H1 (cell line): ENCODE measurements around the gene FNDC5. TPM values are rescaled to one million over a fixed set of nuclear protein-coding genes. Genes with fewer than 3 reads are reported as not detected.

Source experiments
- CTCF ChIA-PET: fragments of 300-600 bp; sonication (Branson Sonifier 250); formaldehyde crosslinking; loops from one replicate; lab custom pipeline; 2021; ENCODE audit not compliant: partially characterized antibody; lab: Charles Lee
- POLR2A ChIA-PET: fragments of 300-600 bp; sonication (Branson Sonifier 250); formaldehyde crosslinking; loops from one replicate; lab custom pipeline; 2021; ENCODE audit warnings: inconsistent platforms; ENCODE audit not compliant: partially characterized antibody; lab: Charles Lee
- DNase-seq, 2 experiments: peaks; one replicate each; pipeline versions ENCODE4 v3.0.0 to v3.0.0-alpha.2; 2010 to 2022; ENCODE audit warnings: low spot score in 2 of 2, low read depth in 1 of 2, mixed read lengths in 1 of 2
- FAIRE-seq: peaks from 2 replicates; lab custom pipeline; 2011; peaks lifted over from hg19 to GRCh38; lab: Jason Lieb, UNC
- H2AFZ ChIP-seq: 2 replicates; pipeline ENCODE4 v1.8.1; 2012; ENCODE audit warnings: low read length, inconsistent platforms
- H2AK5ac ChIP-seq: 2 replicates; pipeline ENCODE4 v1.6.1; 2013; ENCODE audit warnings: low read depth, low read length
- H2BK120ac ChIP-seq: replicated peaks from 2 replicates; pipeline ENCODE3; 2013; ENCODE audit warnings: low read depth, low read length, inconsistent platforms
- H2BK12ac ChIP-seq: 2 replicates; pipeline ENCODE4 v1.6.1; 2013; ENCODE audit warnings: low read depth, low read length
- H2BK15ac ChIP-seq: 2 replicates; pipeline ENCODE4 v1.6.1; 2013; ENCODE audit warnings: low read length
- H2BK20ac ChIP-seq: 2 replicates; pipeline ENCODE4 v1.6.1; 2013; ENCODE audit warnings: low read length
- H2BK5ac ChIP-seq: 2 replicates; pipeline ENCODE4 v1.6.1; 2013; ENCODE audit warnings: low read depth, low read length
- H3K14ac ChIP-seq: 2 replicates; pipeline ENCODE4 v1.6.1; 2013; ENCODE audit warnings: inconsistent platforms; ENCODE audit not compliant: insufficient read length
- H3K18ac ChIP-seq: 2 replicates; pipeline ENCODE4 v1.6.1; 2013; ENCODE audit warnings: low read length; ENCODE audit errors: extremely low read depth
- H3K23ac ChIP-seq: 2 replicates; pipeline ENCODE4 v1.6.1; 2013; ENCODE audit warnings: inconsistent platforms; ENCODE audit not compliant: insufficient read length
- H3K23me2 ChIP-seq: 2 replicates; pipeline ENCODE4 v1.6.1; 2013; ENCODE audit warnings: low read depth, low read length
- H3K27ac ChIP-seq: 2 replicates; pipeline ENCODE4 v1.6.1; 2011; ENCODE audit warnings: low read depth, low read length, inconsistent platforms
- H3K27me3 ChIP-seq, 4 experiments: replicated peaks in 1 of 4; 1 replicate in 1 of 4; 2 replicates in 3 of 4; pipeline versions ENCODE4 v1.6.1 to v1.8.1; 2011 to 2013; ENCODE audit warnings: low read length in 3 of 4, mild to moderate bottlenecking in 3 of 4, inconsistent platforms in 2 of 4, mixed read lengths in 2 of 4, moderate library complexity in 1 of 4; ENCODE audit not compliant: control insufficient read depth in 3 of 4, insufficient read depth in 3 of 4; ENCODE audit errors: extremely low read depth in 1 of 4
- H3K36me3 ChIP-seq, 4 experiments: 2 replicates each; pipeline versions ENCODE4 v1.6.1 to v1.8.1; 2011 to 2013; ENCODE audit warnings: mild to moderate bottlenecking in 4 of 4, low read length in 3 of 4, moderate library complexity in 2 of 4, control low read depth in 1 of 4, inconsistent platforms in 1 of 4; ENCODE audit not compliant: insufficient read depth in 4 of 4, control insufficient read depth in 2 of 4
- H3K4ac ChIP-seq: replicated peaks from 2 replicates; pipeline ENCODE3; 2013; ENCODE audit warnings: low read length, low read depth, mixed read lengths, inconsistent platforms; ENCODE audit not compliant: insufficient read length
- H3K4me1 ChIP-seq, 4 experiments: replicated peaks in 1 of 4; 1 replicate in 1 of 4; 2 replicates in 3 of 4; pipeline versions ENCODE4 v1.6.1 to v1.8.1; 2011 to 2013; ENCODE audit warnings: low read length in 3 of 4, inconsistent platforms in 2 of 4, mixed read lengths in 1 of 4; ENCODE audit not compliant: insufficient read depth in 4 of 4, control insufficient read depth in 3 of 4
- H3K4me2 ChIP-seq, 2 experiments: 2 replicates each; pipeline versions ENCODE4 v1.6.1 to v1.8.1; 2011 to 2013; ENCODE audit warnings: low read depth in 2 of 2, low read length in 2 of 2, control low read depth in 1 of 2, inconsistent platforms in 1 of 2, mild to moderate bottlenecking in 1 of 2; ENCODE audit not compliant: insufficient read depth in 1 of 2
- H3K4me3 ChIP-seq, 4 experiments: fragments of 200-600, 300-600 bp in 1 of 4; sonication (generic), shearing (Covaris generic), sonication (Bioruptor Twin) in 1 of 4; 2 replicates each; pipeline versions ENCODE4 v1.5.1 to v1.8.1; 2011 to 2016; ENCODE audit warnings: low read length in 4 of 4, low read depth in 3 of 4, control low read depth in 2 of 4, inconsistent platforms in 2 of 4, mild to moderate bottlenecking in 2 of 4, mixed read lengths in 1 of 4, moderate library complexity in 1 of 4; ENCODE audit not compliant: insufficient read depth in 2 of 4; ENCODE audit errors: extremely low read depth in 1 of 4
- H3K56ac ChIP-seq: replicated peaks from 2 replicates; pipeline ENCODE3; 2013; ENCODE audit warnings: low read depth, mild to moderate bottlenecking, mixed read lengths, low read length, inconsistent platforms; ENCODE audit not compliant: insufficient read length
- H3K79me1 ChIP-seq: 2 replicates; pipeline ENCODE4 v1.6.1; 2013; ENCODE audit warnings: low read depth, low read length, control low read depth
- H3K79me2 ChIP-seq, 2 experiments: 2 replicates each; pipeline versions ENCODE4 v1.6.1 to v1.8.1; 2012 to 2013; ENCODE audit warnings: low read length in 2 of 2, mild to moderate bottlenecking in 2 of 2, inconsistent platforms in 1 of 2; ENCODE audit not compliant: insufficient read depth in 2 of 2, control insufficient read depth in 1 of 2
- H3K9ac ChIP-seq, 4 experiments: replicated peaks in 1 of 4; 1 replicate in 1 of 4; 2 replicates in 3 of 4; pipeline versions ENCODE4 v1.6.1 to v1.8.1; 2011 to 2013; ENCODE audit warnings: low read depth in 3 of 4, low read length in 3 of 4, control low read depth in 2 of 4, mild to moderate bottlenecking in 2 of 4, moderate library complexity in 2 of 4, inconsistent platforms in 1 of 4; ENCODE audit errors: extremely low read depth in 1 of 4
- H3K9me3 ChIP-seq, 2 experiments: 2 replicates each; pipeline versions ENCODE4 v1.6.1 to v1.8.1; 2012 to 2013; ENCODE audit warnings: mild to moderate bottlenecking in 2 of 2, moderate library complexity in 2 of 2, control low read depth in 1 of 2, inconsistent platforms in 1 of 2, low read depth in 1 of 2, low read length in 1 of 2, mixed read lengths in 1 of 2; ENCODE audit not compliant: insufficient read depth in 2 of 2
- H4K20me1 ChIP-seq, 2 experiments: replicated peaks in 1 of 2; 2 replicates each; pipeline versions ENCODE3 to v1.8.1; 2011 to 2013; ENCODE audit warnings: inconsistent platforms in 2 of 2, low read length in 2 of 2, mild to moderate bottlenecking in 1 of 2; ENCODE audit not compliant: insufficient read depth in 2 of 2, control insufficient read depth in 1 of 2
- H4K5ac ChIP-seq: 2 replicates; pipeline ENCODE4 v1.6.1; 2013; ENCODE audit warnings: low read length, low read depth, mixed read lengths, inconsistent platforms; ENCODE audit not compliant: insufficient read length
- H4K8ac ChIP-seq: 2 replicates; pipeline ENCODE4 v1.8.0; 2013; ENCODE audit warnings: mild to moderate bottlenecking, moderate library complexity, low read length, inconsistent platforms; ENCODE audit not compliant: insufficient read depth; ENCODE audit errors: extremely low read depth
- H4K91ac ChIP-seq: replicated peaks from 2 replicates; pipeline ENCODE3; 2013; ENCODE audit warnings: low read length, mixed read lengths, inconsistent platforms; ENCODE audit not compliant: insufficient read length
- CEBPB ChIP-seq: IDR thresholded peaks from 2 replicates; pipeline ENCODE4 v1.6.1; 2012; ENCODE audit warnings: low read depth, low read length
- CHD2 ChIP-seq: IDR thresholded peaks from 2 replicates; pipeline ENCODE4 v1.6.1; 2012; ENCODE audit warnings: low read length, improper control_type of control experiment
- GABPA ChIP-seq: IDR thresholded peaks from 2 replicates; pipeline ENCODE4 v1.6.1; 2011; ENCODE audit warnings: mild to moderate bottlenecking, low read length, moderate library complexity, borderline replicate concordance; ENCODE audit not compliant: insufficient read depth
- KDM4A ChIP-seq: IDR thresholded peaks from one replicate; pipeline ENCODE4 v1.7.1; 2012; ENCODE audit warnings: low read depth, mild to moderate bottlenecking, moderate library complexity, low read length, inconsistent platforms; ENCODE audit not compliant: severe bottlenecking
- MAFK ChIP-seq: IDR thresholded peaks from 2 replicates; pipeline ENCODE4 v1.6.1; 2012; ENCODE audit warnings: low read depth, mild to moderate bottlenecking, improper control_type of control experiment, low read length
- NRF1 ChIP-seq: IDR thresholded peaks from 2 replicates; pipeline ENCODE4 v1.6.1; 2011; ENCODE audit warnings: mild to moderate bottlenecking, low read depth, low read length, improper control_type of control experiment
- TBP ChIP-seq: IDR thresholded peaks from 2 replicates; pipeline ENCODE4 v1.6.1; 2011; ENCODE audit warnings: low read depth, low read length, improper control_type of control experiment
- TCF12 ChIP-seq: IDR thresholded peaks from 2 replicates; pipeline ENCODE4 v1.6.1; 2011; ENCODE audit warnings: low read depth, mild to moderate bottlenecking, low read length
- WGBS, 2 experiments: shearing (Covaris generic) in 1 of 2; methylation state at CpG; one replicate each; pipeline versions ENCODE4 v1.1.6 to v1.1.7; 2013 to 2015; ENCODE audit warnings: low lambda C conversion rate in 2 of 2, mixed read lengths in 2 of 2, inconsistent platforms in 1 of 2, low coverage in 1 of 2, missing lambda C conversion rate in 1 of 2; ENCODE audit not compliant: insufficient replicate concordance in 2 of 2, insufficient coverage in 1 of 2, insufficient read length in 1 of 2; ENCODE audit errors: extremely low coverage in 1 of 2, missing lambda C conversion rate in 1 of 2; 5-methylcytosine and 5-hydroxymethylcytosine counted together
- polyA plus RNA-seq, 7 experiments: library from polyadenylated mRNA; depleted of rRNA in 3 of 7; stranded (reverse) in 5 of 7; unstranded in 2 of 7; fragments of >200 nt in 5 of 7; fragments of 200-250 nt in 2 of 7; gene quantifications; 1 replicate in 5 of 7; 2 replicates in 1 of 7; 4 replicates in 1 of 7; pipeline versions ENCODE4 v1.2.1 to v1.2.3, GENCODE V29; 2011 to 2013; ENCODE audit warnings: missing spikeins in 2 of 7, mixed read lengths in 2 of 7
- total RNA-seq: library from RNA; stranded (reverse); fragmentation: NEBNext Ultra II Directional; extraction: Animal tissue kit (Norgen Biotek cat#: 25700); gene quantifications from 2 replicates; pipeline ENCODE4 v1.2.1, GENCODE V29; 2021
- TF ChIP-seq, protein P1 (sequence below): IDR thresholded peaks from 2 replicates; pipeline ENCODE4 v1.6.1; 2012; ENCODE audit warnings: low read length, inconsistent platforms
- TF ChIP-seq, protein P2 (sequence below): IDR thresholded peaks from 2 replicates; pipeline ENCODE4 v1.6.1; 2012; ENCODE audit warnings: inconsistent platforms

FNDC5 gene
- total and polyA plus RNA-seq, 2 of the 8 experiments (the other 6 are each of a cell fraction or from before 2014, with no cell fraction given): 1.8 to 2.0 TPM

DNA sequence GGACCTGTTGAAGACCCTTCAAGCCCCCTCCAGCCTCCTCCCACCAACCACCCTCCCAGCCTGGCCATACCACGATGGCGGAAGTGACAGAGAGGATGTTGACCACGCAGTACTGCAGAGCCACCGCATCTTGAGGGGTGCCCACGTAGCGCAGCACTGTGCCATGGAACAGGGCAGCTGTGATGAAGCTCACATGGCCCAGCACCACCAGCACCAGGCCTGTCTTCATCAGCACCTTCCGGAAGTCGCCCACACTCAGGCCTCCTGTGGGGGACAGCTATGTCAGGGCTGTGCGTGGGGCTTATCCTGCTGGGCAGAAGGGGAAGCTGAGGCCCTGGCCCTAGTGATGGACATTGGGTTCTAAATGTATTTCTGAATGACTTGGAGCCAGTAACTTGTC lies 27.3 kb upstream of the FNDC5 start:
- TF ChIP-seq CEBPB: no peak
- TF ChIP-seq TCF12: no peak
- no peak for TF ChIP-seq GABPA
- TF ChIP-seq CHD2: no peak
- TF ChIP-seq, protein P1, sequence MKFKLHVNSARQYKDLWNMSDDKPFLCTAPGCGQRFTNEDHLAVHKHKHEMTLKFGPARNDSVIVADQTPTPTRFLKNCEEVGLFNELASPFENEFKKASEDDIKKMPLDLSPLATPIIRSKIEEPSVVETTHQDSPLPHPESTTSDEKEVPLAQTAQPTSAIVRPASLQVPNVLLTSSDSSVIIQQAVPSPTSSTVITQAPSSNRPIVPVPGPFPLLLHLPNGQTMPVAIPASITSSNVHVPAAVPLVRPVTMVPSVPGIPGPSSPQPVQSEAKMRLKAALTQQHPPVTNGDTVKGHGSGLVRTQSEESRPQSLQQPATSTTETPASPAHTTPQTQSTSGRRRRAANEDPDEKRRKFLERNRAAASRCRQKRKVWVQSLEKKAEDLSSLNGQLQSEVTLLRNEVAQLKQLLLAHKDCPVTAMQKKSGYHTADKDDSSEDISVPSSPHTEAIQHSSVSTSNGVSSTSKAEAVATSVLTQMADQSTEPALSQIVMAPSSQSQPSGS: no peak
- no peak for TF ChIP-seq MAFK
- TF ChIP-seq, protein P2, sequence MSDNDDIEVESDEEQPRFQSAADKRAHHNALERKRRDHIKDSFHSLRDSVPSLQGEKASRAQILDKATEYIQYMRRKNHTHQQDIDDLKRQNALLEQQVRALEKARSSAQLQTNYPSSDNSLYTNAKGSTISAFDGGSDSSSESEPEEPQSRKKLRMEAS: no peak
- TF ChIP-seq KDM4A: no peak
- no peak for TF ChIP-seq TBP
- no peak for TF ChIP-seq NRF1
- TF ChIP-seq, all 59 proteins: peak for 0
- no peak overlapping the region for H3K4ac ChIP-seq
- no peak overlapping the region; the same call in 1 of the 2 replicates for H2AK5ac ChIP-seq
- H4K5ac ChIP-seq: no peak overlapping the region
- no peak overlapping the region for H3K18ac ChIP-seq
- DNase-seq (no peak), FAIRE-seq (no peak)
- H3K4me2 ChIP-seq: no peak overlapping the region
- no peaks in the 10 kb centered on the region for H3K9me3 ChIP-seq
- 91% methylated on average over 9 of the region's 9 CpGs; no CpG with 5 or more reads in 1 of the 2 experiments for WGBS, 2 experiments
- H2BK120ac ChIP-seq: no peak overlapping the region
- H3K4me3 ChIP-seq: no peak overlapping the region
- no peak overlapping the region for H2AFZ ChIP-seq
- no peak overlapping the region for H4K91ac ChIP-seq
- peaks cover 0 to 21% (median 14%) of the 10 kb centered on the region in 4 experiments; a peak in 6 of 7 replicates for H3K4me1 ChIP-seq
- H3K23me2 ChIP-seq: peaks cover 13% of the 10 kb centered on the region; the same call in 1 of the 2 replicates
- H3K9ac ChIP-seq: no peak overlapping the region
- no peak overlapping the region for H3K56ac ChIP-seq
- no peak overlapping the region for H3K23ac ChIP-seq
- H3K27ac ChIP-seq: no peak overlapping the region
- H4K8ac ChIP-seq: no peak overlapping the region
- H2BK20ac ChIP-seq: no peak overlapping the region
- no peaks in the 10 kb centered on the region for H3K36me3 ChIP-seq
- H4K20me1 ChIP-seq: peaks cover 2 to 4% of the 10 kb centered on the region in 2 experiments
- H2BK15ac ChIP-seq: no peak overlapping the region
- peaks cover 14 to 40% (median 34%) of the 10 kb centered on the region in 4 experiments for H3K27me3 ChIP-seq
- H3K79me1 ChIP-seq: no peaks in the 10 kb centered on the region
- no peak overlapping the region for H3K14ac ChIP-seq
- H2BK12ac ChIP-seq: no peak overlapping the region
- ChIA-PET POLR2A (interaction anchor here (0.6 to 1.4 kb wide), 2 partner anchors 65 to 175 kb away, joined by 3 to 5 read pairs; no protein-coding TSS in a partner anchor), CTCF (interaction anchor here (1.2 to 16.6 kb wide), 8 partner anchors 8 to 197 kb away, joined by 3 to 382 read pairs (median 6); partner anchors contain the start of genes FNDC5 and HPCA)
- H3K79me2 ChIP-seq: no peaks in the 10 kb centered on the region
- no peak overlapping the region for H2BK5ac ChIP-seq
